Fibroblast of lung (primary cell): ENCODE data around the gene MAN1A1.

Experiments
- CTCF ChIP-seq, 2 donors: IDR thresholded peaks in 1 of 2; conservative IDR thresholded peaks in 1 of 2; 1 replicate in 1 of 2; 2 replicates in 1 of 2; pipeline ENCODE4 v1.5.1; 2011 to 2012; ENCODE audit warnings: low read length in 2 of 2, control low read depth in 1 of 2, inconsistent platforms in 1 of 2, low read depth in 1 of 2, mild to moderate bottlenecking in 1 of 2
- EZH2 ChIP-seq: IDR thresholded peaks from 2 replicates; pipeline ENCODE4 v1.5.1; 2012; ENCODE audit warnings: low read length, control low read depth, mild to moderate bottlenecking; ENCODE audit errors: missing control alignments

DNA sequence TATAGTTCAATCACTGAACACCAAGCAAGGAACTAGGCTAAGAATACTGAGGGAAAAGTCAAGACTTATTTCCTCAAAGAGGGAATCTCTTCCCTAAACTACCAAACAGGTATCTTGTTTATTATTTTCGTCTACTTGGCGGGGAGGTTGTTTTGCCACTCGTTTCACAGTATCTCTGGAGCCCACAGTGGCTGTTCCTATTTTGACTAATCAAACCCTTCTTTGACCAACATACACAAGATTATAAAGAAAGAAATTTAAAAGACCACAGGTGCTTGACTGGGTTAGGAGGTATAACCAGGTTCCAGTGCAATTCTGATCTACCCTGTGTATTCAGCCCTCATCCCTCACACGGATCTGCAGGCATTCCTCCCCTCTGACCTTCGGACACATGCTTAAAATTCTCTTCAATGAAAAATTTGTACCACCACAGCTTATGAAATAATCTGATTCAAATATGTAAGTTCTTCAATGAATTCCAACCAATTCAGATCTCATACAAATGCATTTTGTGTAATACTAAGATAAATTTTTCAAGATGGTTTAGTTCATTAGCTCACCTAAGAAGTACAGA is 5.9 kb downstream of the MAN1A1 start:
- TF ChIP-seq CTCF (conservative IDR thresholded peaks at IDR 0.05 in 1 of 2, IDR thresholded peaks at IDR 0.05 in 1 of 2; ENCODE audit: low read depth in 1 of 2, low read length in 2 of 2) (no peak), EZH2 (no peak)
